GM18870 (cell line): ENCODE measurements around the gene STIP1.

Experiments used
- ATAC-seq: cut with Tn5 transposase; IDR thresholded peaks from one replicate; pipeline ENCODE4 v1.9.1; 2021; ENCODE audit warnings: moderate library complexity; ENCODE audit not compliant: unreplicated experiment

The STIP1 gene

DNA sequence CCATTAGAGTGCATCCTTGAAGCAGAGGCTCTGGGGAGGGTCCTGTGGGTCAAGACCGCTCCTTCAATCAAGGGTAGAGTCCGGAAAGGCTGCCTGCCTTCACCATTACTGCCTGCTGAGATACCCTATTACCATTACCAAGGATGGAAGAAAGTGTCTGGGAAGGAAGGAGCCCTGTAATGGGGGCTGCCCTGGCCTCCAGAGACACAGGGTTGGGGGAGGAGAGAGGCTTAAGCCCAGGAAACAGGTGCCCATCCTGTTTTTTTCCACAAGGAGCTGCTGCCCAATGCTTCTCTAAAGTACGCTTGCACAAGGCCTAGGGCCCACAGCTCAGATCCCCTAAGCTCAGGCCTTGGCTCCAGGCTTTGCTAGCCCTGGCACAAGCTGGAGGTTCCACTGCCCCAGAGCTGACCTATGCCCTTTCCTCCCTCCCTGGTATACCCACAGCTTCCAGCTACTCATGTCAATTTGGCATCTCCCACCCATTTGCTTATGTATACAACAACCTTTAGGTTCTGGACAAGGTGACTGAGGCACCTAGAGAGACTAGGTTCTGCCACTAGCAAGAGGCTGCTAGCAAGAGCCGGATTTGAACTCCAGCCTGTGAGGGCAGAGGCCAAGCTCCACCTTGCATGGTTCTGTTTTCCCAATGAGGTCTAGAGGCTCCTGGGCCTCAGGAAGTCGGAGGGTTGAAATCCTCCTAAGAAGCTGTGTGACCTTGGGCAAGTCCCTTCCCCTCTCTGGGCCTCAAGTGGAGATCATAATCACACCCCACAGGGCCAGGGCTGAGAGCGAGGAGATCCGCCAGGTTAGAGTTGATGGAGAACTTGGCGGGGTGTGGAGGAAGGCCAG is 63.8 kb downstream of the STIP1 start:
- ATAC-seq = no peak

DNA sequence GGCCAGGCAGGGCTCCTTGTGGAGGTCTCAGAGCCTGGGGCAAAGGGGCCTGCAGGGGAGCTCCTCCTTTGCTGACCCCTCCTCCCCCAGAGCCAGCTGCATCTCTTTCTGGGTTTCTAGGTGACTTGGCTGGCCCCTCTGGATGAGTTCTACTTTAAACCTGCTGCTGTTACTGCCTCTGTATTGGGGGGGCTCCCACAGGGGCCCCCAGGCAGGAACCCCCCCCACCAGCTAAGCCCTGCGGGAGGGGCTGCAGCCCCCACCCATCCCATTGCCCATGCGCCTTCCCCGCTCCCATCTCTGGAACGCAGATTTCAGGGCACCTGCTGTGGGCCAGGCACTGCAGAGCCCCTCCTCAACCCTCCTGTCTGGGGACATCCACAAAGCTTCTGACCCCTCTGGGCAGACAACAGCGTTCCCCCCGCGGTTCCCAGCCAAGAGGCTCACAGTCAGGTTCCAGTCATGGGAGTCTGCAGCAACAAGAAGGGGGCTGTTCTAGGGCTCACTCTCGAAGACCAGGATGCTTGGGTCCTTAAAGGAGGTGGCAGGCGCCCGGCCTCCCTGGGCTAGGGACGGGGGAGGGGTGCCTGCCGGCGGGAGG is 64.5 kb downstream of the STIP1 start:
- no peak for ATAC-seq

DNA sequence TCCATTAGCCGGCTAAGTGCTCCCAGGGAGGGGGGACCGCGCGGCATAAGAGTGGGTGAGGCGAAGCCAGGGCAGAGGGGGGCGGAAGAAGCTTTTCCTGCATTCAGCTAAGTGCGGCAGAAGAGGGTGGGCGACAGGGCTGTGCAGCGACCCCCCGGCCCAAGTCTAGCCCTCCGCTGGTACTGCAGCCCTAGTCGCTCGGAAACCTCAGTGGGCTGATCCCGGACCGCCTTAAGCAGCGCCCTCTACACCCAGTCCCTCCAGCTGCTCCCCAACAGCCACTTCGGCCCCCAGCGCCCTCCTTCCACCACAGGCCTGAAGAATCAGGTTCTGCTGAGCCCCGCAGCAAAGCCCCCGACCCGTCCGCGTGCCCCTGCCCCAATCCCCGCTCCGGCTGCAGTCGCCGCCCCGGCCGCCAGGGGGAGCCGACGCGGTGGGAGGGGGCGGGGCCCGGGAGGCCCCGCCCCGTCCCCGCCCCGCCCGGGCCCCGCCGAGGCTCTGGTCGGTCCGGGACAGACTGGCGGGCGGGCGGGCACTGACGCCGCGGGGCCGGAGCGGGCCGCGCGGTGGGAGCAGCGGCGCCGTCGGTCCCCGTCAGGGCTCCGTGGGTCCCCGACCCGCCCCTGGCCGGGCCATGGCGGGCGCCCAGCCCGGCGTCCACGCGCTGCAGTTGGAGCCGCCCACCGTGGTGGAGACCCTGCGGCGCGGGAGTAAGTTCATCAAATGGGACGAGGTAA is 65.2 kb downstream of the STIP1 start, which contains the start of gene PLCB3:
TSS of gene PLCB3 (plus strand) at position 515 of the 737 bp plus-strand sequence. CDS start at position 635, 120 bp downstream.
- no peak for ATAC-seq

DNA sequence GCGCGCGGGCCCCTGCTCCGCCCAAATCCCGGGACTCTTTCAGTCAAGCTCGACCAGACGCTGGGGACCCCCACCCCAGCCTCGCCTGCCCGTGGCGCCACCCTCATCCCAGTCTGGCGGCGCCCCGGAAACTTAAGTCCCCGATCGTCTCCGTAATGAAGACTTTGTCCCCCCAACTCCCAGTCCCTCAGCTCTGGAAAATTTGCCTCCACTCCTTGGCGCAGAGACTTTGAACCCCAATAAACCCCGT is 65.7 kb downstream of the STIP1 start:
- no peak for ATAC-seq

DNA sequence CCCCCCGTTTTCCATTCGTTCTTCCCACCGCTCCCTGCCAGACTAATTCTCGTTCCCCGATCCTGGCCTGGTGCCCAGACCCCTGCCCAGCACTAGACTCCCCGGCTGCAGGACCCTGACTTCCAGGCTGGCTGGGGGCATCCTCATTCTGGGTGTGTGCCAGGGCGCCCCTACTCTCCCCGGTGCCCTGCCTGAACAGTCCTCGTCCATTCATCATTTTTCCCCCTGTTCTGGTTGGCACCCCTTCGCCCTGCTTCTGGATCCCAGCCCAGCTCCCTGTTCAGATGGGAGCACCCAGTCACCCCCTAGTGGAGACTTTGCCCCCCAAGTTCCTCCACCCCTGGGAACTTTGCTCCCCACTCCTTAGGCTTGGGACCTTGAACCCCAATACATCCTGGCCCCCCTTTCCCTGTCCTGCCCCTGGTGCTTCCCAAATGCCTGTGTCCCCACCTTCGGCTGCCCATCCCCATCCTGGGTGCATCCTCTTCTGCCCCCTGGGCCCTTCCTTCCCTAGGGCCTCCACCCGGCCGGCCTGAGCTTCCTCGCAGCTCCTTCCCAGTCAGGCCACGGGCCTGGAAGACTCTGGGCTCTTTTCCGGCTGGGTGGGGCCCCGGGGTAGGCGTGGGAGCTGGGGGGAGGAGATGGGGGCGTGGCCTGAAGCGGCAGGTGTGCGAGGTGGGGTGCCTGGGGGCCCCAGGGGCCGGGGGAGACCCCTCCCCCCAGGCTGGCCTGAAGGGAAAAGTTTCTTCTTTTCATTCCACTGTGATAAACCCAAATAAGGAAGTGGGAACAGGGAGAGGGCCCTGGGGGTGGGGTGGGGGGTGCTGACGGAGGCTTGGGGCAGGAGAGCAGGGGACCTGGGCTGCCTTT is 66.3 kb downstream of the STIP1 start:
- ATAC-seq = no peak

DNA sequence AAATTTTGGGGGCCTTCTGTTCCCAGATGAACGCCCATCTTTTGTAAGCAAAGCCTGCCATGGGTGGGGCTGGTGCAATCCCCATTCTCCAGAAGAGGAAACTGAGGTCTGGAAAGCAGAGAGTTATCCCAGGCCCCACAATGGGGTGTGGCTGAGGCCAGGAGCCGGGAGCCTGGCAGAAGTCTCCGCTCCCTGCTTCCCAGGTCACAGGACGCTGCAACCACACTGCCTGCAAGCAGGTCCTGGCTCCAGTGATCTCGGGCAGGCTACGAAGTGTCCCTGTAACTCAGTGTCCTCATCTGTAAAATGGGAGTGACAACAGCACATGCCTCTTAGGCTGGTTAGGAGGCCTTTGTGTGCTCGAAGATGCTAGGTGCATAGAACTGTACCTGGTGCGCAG is 67.1 kb downstream of the STIP1 start:
- ATAC-seq = no peak

DNA sequence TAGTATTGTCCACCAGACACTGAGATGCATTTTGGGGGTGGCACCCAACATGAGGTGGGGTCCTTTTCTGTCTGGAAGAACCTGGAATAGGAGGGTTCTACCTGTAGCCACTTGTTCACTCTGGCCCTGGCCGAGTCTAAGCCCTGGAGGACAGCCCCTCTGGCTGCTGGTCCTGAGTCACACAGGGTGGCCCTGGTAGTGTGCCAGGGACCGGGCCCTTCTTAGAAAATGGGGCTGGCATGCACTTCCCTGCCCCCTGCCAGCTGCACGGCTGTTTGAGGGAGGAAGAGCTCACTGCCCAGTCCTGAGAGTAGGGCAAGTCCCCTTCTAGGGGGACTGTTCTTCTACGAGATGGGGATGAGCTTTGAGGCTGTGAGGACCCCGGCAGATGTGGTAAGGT is 67.5 kb downstream of the STIP1 start:
- no peak for ATAC-seq
